ENCODE data around the gene MAGIX.
A peak's percentile ranks its signal among the peaks of the same experiment; 100 is the strongest.

The MAGIX gene

DNA sequence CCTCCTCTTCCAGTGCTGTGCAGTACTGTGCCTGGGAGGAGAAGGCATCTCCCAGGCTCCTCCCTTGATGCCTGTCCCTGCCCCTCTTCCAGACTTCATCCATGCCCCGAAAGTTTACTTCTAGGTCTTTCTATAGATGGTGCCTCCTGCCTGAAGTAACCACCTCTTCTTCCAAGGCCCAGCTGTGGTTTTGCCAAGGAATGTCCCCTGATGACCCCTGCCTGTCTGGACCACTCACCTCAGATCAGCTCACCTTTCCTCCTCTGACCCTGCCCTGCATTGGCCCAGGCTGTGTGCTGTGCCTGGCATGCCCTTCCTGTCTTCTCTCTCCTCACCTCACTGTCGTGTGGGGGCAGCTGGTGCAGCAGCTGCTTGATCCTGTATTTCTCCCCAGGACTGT is 16.8 kb downstream of the MAGIX start:
- ChIA-PET POLR2A (interaction anchor here (0.7 to 2.8 kb wide), 3 partner anchors 11 to 91 kb away, joined by 3 to 11 read pairs (median 4); no protein-coding TSS in a partner anchor), CTCF (interaction anchor here (0.7 to 1.0 kb wide), 2 partner anchors 13 to 224 kb away, joined by 3 to 4 read pairs; no protein-coding TSS in a partner anchor)
- no peaks in the 10 kb centered on the region; the same call in 1 of the 2 replicates for H3K4me1 ChIP-seq (ENCODE audit: control insufficient read depth, insufficient read depth, low read length)
- TF ChIP-seq ZNF350 (tag by site-specific recombination; IDR thresholded peaks at IDR 0.05) (no peak), ZNF670 (tag by site-specific recombination; IDR thresholded peaks at IDR 0.05; ENCODE audit: low read depth) (no peak), ZNF121 (tag by site-specific recombination; IDR thresholded peaks at IDR 0.05) (no peak), GLIS2 (tag by site-specific recombination; IDR thresholded peaks at IDR 0.05) (no peak), ZSCAN23 (tag by site-specific recombination; IDR thresholded peaks at IDR 0.05) (no peak), ZIC2 (tag by site-specific recombination; IDR thresholded peaks at IDR 0.05) (no peak), ZNF146 (tag by site-specific recombination; IDR thresholded peaks at IDR 0.05) (no peak), ZNF677 (tag by site-specific recombination; IDR thresholded peaks at IDR 0.05) (no peak)
- TF ChIP-seq, protein P1, sequence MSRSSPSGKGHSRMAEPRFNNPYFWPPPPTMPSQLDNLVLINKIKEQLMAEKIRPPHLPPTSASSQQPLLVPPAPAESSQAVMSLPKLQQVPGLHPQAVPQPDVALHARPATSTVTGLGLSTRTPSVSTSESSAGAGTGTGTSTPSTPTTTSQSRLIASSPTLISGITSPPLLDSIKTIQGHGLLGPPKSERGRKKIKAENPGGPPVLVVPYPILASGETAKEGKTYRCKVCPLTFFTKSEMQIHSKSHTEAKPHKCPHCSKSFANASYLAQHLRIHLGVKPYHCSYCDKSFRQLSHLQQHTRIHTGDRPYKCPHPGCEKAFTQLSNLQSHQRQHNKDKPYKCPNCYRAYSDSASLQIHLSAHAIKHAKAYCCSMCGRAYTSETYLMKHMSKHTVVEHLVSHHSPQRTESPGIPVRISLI (tag by site-specific recombination; IDR thresholded peaks at IDR 0.05), result no peak
- TF ChIP-seq, protein P2, sequence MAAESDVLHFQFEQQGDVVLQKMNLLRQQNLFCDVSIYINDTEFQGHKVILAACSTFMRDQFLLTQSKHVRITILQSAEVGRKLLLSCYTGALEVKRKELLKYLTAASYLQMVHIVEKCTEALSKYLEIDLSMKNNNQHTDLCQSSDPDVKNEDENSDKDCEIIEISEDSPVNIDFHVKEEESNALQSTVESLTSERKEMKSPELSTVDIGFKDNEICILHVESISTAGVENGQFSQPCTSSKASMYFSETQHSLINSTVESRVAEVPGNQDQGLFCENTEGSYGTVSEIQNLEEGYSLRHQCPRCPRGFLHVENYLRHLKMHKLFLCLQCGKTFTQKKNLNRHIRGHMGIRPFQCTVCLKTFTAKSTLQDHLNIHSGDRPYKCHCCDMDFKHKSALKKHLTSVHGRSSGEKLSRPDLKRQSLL (tag by site-specific recombination; IDR thresholded peaks at IDR 0.05), result no peak
- H3K36me3 ChIP-seq (ENCODE audit: control insufficient read depth in 2 of 2, insufficient read depth in 1 of 2, low read length in 2 of 2), result peaks cover 21 to 61% of the 10 kb centered on the region in 2 experiments; a peak in 2 of 3 replicates
- H3K9me3 ChIP-seq (ENCODE audit: control insufficient read depth, insufficient read depth, low read depth, low read length), result no peaks in the 10 kb centered on the region
- no peak overlapping the region for H3K4me3 ChIP-seq (ENCODE audit: low read depth, low read length)
- no peak overlapping the region for H3K27ac ChIP-seq (ENCODE audit: extremely low read depth, low read depth, low read length)

DNA sequence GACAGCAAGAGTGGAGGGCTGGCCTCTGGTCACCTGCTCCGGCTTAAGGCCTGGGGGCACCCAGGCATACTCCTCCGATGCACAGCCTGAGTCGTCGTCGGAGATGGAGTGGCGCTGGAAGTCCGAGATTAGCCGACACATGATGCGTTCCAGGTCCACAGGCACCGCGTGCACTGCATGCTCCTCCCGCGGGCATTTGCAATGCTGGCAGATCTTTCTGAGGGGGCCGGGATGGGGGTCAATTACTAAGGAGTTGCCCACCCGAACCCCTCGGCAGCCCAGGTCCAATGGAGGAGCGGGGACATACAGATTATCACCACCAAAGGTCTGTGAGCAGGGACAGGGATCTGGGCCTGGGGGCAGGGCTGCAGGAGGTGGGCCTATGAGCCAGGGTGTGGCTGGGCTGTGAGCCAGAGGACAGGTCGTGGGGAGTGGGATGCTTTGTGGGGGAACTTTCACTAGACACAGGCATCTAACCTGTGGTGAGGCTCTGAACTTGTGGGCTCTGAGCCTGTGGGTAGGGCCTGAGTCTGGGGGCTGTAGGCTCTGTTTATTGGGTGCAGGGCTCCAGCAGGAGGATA is 21.2 kb downstream of the MAGIX start:
- no peaks in the 10 kb centered on the region for H3K9me3 ChIP-seq (ENCODE audit: control insufficient read depth, insufficient read depth, low read depth, low read length)
- TF ChIP-seq ZFP37 (tag by site-specific recombination; IDR thresholded peaks at IDR 0.05), result no peak
- TF ChIP-seq KLF1 (tag by site-specific recombination; IDR thresholded peaks at IDR 0.05), result peak; percentile 40; the same call in 1 of the 2 replicates
- TF ChIP-seq ZFHX2 (tag by site-specific recombination; conservative IDR thresholded peaks at IDR 0.05), result 0 out of 2 replicates have a peak, but pooled peaks have one; percentile 10
- TF ChIP-seq ZNF2 (tag by site-specific recombination; IDR thresholded peaks at IDR 0.05), result no peak
- peak; percentile 19; the same call in 1 of the 2 replicates for TF ChIP-seq EGR2 (tag by site-specific recombination; IDR thresholded peaks at IDR 0.05; ENCODE audit: low read depth)
- ChIA-PET POLR2A (interaction anchor here (0.9 to 2.8 kb wide), 6 partner anchors 12 to 104 kb away, joined by 3 to 18 read pairs (median 5); partner anchors contain the start of genes PLP2, PPP1R3F and WDR45), CTCF (interaction anchor here (0.6 to 1.1 kb wide), 3 partner anchors 9 to 1656 kb away, joined by 3 to 5 read pairs (median 3); no protein-coding TSS in a partner anchor)
- peaks cover 2% of the 10 kb centered on the region; the same call in 1 of the 2 replicates for H3K4me1 ChIP-seq (ENCODE audit: control insufficient read depth, insufficient read depth, low read length)
- no peak overlapping the region for H3K27ac ChIP-seq (ENCODE audit: extremely low read depth, low read depth, low read length)
- 0 out of 2 replicates have a peak overlapping the region, but pooled peaks have one; percentile 2 for H3K4me3 ChIP-seq (ENCODE audit: low read depth, low read length)
- peaks cover 10 to 35% of the 10 kb centered on the region in 2 experiments; a peak in 2 of 3 replicates for H3K36me3 ChIP-seq (ENCODE audit: control insufficient read depth in 2 of 2, insufficient read depth in 1 of 2, low read length in 2 of 2)

DNA sequence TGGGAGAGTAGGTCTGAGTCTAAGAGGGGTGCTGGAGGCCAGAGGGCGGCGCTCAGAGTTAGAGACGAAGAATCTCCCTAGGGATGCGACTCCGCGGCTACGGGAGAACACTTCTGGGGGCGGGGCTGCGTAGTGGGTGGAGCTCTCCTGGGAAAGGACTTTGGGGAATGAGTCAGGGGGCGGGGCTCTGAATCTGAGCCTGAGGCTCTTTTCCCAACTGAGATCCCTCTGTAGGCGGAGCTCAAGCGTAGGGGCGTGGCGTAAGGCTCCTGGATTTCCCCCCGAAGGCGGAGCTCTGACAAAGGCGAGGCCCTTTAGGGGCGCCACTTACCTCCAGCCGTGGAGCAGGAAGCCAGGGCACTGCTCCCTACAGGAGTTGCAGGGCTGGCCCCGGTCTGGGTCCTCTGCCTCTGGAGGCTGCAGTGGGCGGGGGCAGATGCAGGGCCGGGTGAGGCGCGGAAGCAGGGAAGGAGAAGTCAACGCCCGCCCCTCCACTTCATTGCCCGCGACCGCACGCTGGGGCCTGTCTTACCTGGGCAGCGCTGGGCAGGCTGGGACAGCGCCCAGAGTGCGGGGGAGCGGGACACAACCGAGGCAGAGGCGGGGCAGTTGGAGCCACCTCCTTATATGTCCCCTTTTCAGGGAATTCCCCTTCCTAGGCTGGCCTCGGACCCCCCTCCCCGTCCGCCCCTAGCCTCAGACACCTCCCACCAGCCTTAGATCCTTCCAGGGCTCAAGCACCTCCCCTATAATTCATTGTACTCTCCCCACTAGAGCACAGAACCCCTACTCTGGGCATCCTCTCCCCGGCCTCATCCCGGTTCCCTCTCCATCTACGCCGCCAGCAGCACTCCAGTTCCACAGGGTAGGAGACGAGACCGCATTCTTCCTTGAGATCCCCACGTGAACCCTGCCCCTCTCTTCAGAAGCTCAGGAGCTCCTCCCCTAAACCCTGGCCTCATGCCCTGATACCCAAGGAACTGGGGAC is 22.0 kb downstream of the MAGIX start:
- ChIA-PET CTCF (interaction anchor here (0.6 to 1.1 kb wide), 3 partner anchors 8 to 1655 kb away, joined by 3 to 5 read pairs (median 3); no protein-coding TSS in a partner anchor), POLR2A (interaction anchor here (0.6 to 2.8 kb wide), 7 partner anchors 13 to 213 kb away, joined by 3 to 18 read pairs (median 4); partner anchors contain the start of genes KCND1, PLP2, PPP1R3F and WDR45)
- H3K9me3 ChIP-seq (ENCODE audit: control insufficient read depth, insufficient read depth, low read depth, low read length), result no peaks in the 10 kb centered on the region
- peak overlapping the region; percentile 28 for H3K4me3 ChIP-seq (ENCODE audit: low read depth, low read length)
- H3K27ac ChIP-seq (ENCODE audit: extremely low read depth, low read depth, low read length), result peak overlapping the region; percentile 64
- H3K4me1 ChIP-seq (ENCODE audit: control insufficient read depth, insufficient read depth, low read length), result peaks cover 2% of the 10 kb centered on the region; the same call in 1 of the 2 replicates
- peaks cover 10 to 27% of the 10 kb centered on the region in 2 experiments; a peak in 2 of 3 replicates for H3K36me3 ChIP-seq (ENCODE audit: control insufficient read depth in 2 of 2, insufficient read depth in 1 of 2, low read length in 2 of 2)
- TF ChIP-seq SETDB1 (IDR thresholded peaks at IDR 0.05; ENCODE audit: insufficient read length, low read length) (no peak), ZBTB48 (tag by site-specific recombination; IDR thresholded peaks at IDR 0.05) (peak; percentile 61), ZNF112 (tag by site-specific recombination; IDR thresholded peaks at IDR 0.05) (no peak), RBAK (tag by site-specific recombination; IDR thresholded peaks at IDR 0.05) (no peak), ZNF311 (tag by site-specific recombination; IDR thresholded peaks at IDR 0.05; ENCODE audit: borderline replicate concordance) (no peak), ZNF544 (tag by site-specific recombination; IDR thresholded peaks at IDR 0.05) (no peak), ZNF513 (tag by site-specific recombination; IDR thresholded peaks at IDR 0.05) (no peak), ZSCAN23 (tag by site-specific recombination; IDR thresholded peaks at IDR 0.05) (no peak), YY1 (tag by site-specific recombination; IDR thresholded peaks at IDR 0.05) (no peak), ZNF174 (tag by site-specific recombination; IDR thresholded peaks at IDR 0.05) (no peak)

Measured in HEK293 (cell line).